Measurements from ENCODE around the gene CDH18. TPM values are rescaled to one million over a fixed set of nuclear protein-coding genes. Genes with fewer than 3 reads are reported as not detected.

Gene CDH18
- total RNA-seq, 4 donors from 2014 or later = 2.1 TPM; not detected in 3

- TF ChIP-seq POLR2A (IDR thresholded peaks at IDR 0.05) (no peak), CTCF (IDR thresholded peaks at IDR 0.05) (no peak)
- DNase-seq = no peak
- Histone ChIP-seq H3K27ac (no peak overlapping the region), H3K4me3 (no peak overlapping the region), H3K4me1 (no peaks in the 10 kb centered on the region), H3K9me3 (no peaks in the 10 kb centered on the region), H3K27me3 (no peaks in the 10 kb centered on the region), H3K36me3 (no peaks in the 10 kb centered on the region)
- intact Hi-C loops (cut with DNase I; ENCODE audit: low total_unique reads) = no loop called here
Observed at GRCh38 chr5:19619571-19619970, 368.4 kb downstream of the CDH18 start.

GRCh38 chr5:19616701-19617215 is 371.2 kb downstream of the CDH18 start:
- Histone ChIP-seq H3K36me3 (no peaks in the 10 kb centered on the region), H3K27me3 (no peaks in the 10 kb centered on the region), H3K4me3 (no peak overlapping the region), H3K4me1 (no peaks in the 10 kb centered on the region), H3K27ac (no peak overlapping the region), H3K9me3 (no peaks in the 10 kb centered on the region)
- DNase-seq = no peak
- TF ChIP-seq CTCF (IDR thresholded peaks at IDR 0.05) = no peak
- TF ChIP-seq POLR2A (IDR thresholded peaks at IDR 0.05) = no peak
- intact Hi-C loops (cut with DNase I; ENCODE audit: low total_unique reads) = no loop called here

- Histone ChIP-seq H3K36me3 (no peaks in the 10 kb centered on the region), H3K4me1 (no peaks in the 10 kb centered on the region), H3K27me3 (no peaks in the 10 kb centered on the region), H3K9me3 (no peaks in the 10 kb centered on the region), H3K4me3 (no peak overlapping the region), H3K27ac (no peak overlapping the region)
- intact Hi-C loops (cut with DNase I; ENCODE audit: low total_unique reads) = no loop called here
- no peak for DNase-seq
- TF ChIP-seq CTCF (IDR thresholded peaks at IDR 0.05) (no peak), POLR2A (IDR thresholded peaks at IDR 0.05) (no peak)
Observed at GRCh38 chr5:19615661-19616060, 372.3 kb downstream of the CDH18 start.

GRCh38 chr5:19615071-19615470 is 372.9 kb downstream of the CDH18 start:
- Histone ChIP-seq H3K4me3 (no peak overlapping the region), H3K36me3 (no peaks in the 10 kb centered on the region), H3K27ac (no peak overlapping the region), H3K9me3 (no peaks in the 10 kb centered on the region), H3K4me1 (no peaks in the 10 kb centered on the region), H3K27me3 (no peaks in the 10 kb centered on the region)
- DNase-seq = no peak
- TF ChIP-seq POLR2A (IDR thresholded peaks at IDR 0.05) (no peak), CTCF (IDR thresholded peaks at IDR 0.05) (no peak)
- intact Hi-C loops (cut with DNase I; ENCODE audit: low total_unique reads) = no loop called here

GRCh38 chr5:19608444-19609002 is 379.5 kb downstream of the CDH18 start:
- H3K36me3 ChIP-seq = no peaks in the 10 kb centered on the region
- TF ChIP-seq CTCF (IDR thresholded peaks at IDR 0.05) = no peak
- TF ChIP-seq POLR2A (IDR thresholded peaks at IDR 0.05) = no peak
- H3K4me3 ChIP-seq = no peak overlapping the region
- no peak for DNase-seq
- no peaks in the 10 kb centered on the region for H3K27me3 ChIP-seq
- no peak overlapping the region for H3K27ac ChIP-seq
- no peaks in the 10 kb centered on the region for H3K9me3 ChIP-seq
- H3K4me1 ChIP-seq = no peaks in the 10 kb centered on the region
- intact Hi-C loops (cut with DNase I; ENCODE audit: low total_unique reads) = no loop called here

All from uterus (tissue), 4 donors.